HuH-7.5 (cell line): Measurements from ENCODE around the gene CLEC18C.
"Not testable (repeated sequence)": the region's sequence is repeated elsewhere in the genome, so short reads cannot be mapped to it uniquely, and the experiment has no call there.

Experiments used
- DNase-seq: peaks from one replicate; pipeline ENCODE4 v3.0.0; 2011; ENCODE audit warnings: low spot score

The CLEC18C gene

DNA sequence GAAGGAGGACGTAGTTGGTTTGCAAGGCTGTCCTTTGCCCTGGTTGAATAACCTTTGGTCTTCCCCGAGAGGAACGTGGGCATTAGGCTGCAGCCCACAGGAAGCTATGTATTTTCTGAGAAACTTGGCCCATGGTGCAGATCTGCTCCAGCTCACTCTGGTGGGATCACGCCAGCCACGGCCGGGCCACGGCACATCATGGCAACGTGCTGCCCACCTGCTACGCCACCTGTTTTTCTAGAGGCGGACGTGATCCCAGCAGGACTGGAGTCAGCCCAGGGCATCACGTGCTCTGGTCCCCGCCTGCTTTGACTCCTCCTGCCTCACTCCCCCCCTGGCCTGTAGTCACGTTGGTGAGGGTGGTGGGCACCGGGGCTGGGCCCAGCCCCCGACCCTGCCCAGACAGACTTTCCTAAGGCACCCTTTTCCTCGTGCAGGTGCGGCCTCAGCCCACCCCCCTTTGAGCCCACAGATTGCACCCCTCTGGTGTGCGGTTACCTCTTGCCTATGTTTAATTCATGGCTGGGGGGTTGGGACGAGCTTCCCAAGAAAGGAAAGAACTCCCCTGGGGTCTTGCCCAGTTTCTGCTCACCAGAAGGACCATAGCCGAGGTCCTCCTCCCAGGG is at the start of gene CLEC18C:
Gene CLEC18C, plus strand, starts transcription at position 576 of the 626 bp plus-strand sequence. CDS start 492 bp downstream, outside the sequence.
- DNase-seq: not testable (repeated sequence)

- DNase-seq: not testable (repeated sequence)
Measured at GRCh38 chr16:70123822-70124221, 49.8 kb upstream of the CLEC18C start.

- DNase-seq: not testable (repeated sequence)
Measured at GRCh38 chr16:70126226-70126625, 47.4 kb upstream of the CLEC18C start.

- not testable (repeated sequence) for DNase-seq
Measured at GRCh38 chr16:70127706-70128105, 45.9 kb upstream of the CLEC18C start.

GRCh38 chr16:70128844-70129243 is 44.7 kb upstream of the CLEC18C start:
- DNase-seq: not testable (repeated sequence)

DNA sequence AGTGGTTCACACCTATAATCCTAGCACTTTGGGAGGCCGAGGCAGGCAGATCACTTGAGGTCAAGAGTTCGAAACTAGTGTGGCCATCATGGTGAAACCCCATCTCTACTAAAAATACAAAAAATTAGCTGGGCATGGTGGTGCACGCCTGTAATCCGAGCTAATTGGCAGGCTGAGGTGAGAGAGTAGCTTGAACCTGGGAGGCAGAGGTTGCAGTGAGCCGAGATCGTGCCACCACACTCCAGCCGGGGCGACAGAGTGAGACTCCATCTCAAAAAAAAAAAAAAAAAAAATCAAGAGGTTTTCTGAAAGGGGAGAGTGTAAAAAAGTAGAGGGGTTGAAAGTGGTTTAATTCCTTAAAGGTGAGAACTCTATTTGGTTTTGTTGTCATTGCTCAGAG is 37.8 kb upstream of the CLEC18C start:
- DNase-seq: not testable (repeated sequence)

DNA sequence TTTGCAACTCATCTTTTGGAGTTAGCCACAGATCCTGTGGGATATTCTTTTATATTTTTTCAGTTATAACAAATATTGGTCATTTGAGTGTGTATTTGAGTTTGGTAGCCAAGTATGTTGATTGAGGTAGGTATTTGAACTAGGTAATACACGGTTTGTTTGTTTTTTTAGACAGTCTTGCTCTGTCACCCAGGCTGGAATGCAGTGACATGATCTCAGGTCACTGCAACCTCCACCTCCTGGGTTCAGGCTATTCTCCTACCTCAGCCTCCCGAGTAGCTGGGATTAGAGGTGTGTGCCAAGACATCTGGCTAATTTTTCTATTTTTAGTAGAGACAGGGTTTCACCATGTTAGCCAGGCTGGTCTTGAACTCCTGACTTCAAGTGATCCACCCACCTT is 37.0 kb upstream of the CLEC18C start:
- not testable (repeated sequence) for DNase-seq

GRCh38 chr16:70142739-70143138 is 30.8 kb upstream of the CLEC18C start:
- DNase-seq: not testable (repeated sequence)

- not testable (repeated sequence) for DNase-seq
Measured at GRCh38 chr16:70143231-70143895, 30.2 kb upstream of the CLEC18C start.

DNA sequence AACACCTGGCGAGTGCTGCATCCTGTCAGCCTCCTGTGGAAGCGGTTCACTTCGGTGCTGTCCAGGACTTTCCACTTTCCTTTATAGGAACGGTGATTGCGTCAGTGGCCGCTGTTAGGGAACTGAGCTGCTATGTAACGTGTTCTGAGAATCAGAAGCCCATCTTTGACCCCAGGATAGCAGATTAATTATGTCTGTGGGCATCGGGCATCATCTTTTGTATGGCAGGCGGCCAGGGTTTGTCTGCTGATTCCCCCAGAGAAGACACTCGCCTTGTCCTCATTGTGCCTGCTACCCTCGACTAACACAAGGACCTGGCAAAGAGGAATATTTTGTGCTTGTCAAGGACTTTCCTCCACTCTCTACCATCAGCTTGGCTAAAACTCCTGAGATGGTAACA is 25.7 kb upstream of the CLEC18C start:
- not testable (repeated sequence) for DNase-seq

- DNase-seq: not testable (repeated sequence)
Measured at GRCh38 chr16:70148453-70148852, 25.1 kb upstream of the CLEC18C start.

DNA sequence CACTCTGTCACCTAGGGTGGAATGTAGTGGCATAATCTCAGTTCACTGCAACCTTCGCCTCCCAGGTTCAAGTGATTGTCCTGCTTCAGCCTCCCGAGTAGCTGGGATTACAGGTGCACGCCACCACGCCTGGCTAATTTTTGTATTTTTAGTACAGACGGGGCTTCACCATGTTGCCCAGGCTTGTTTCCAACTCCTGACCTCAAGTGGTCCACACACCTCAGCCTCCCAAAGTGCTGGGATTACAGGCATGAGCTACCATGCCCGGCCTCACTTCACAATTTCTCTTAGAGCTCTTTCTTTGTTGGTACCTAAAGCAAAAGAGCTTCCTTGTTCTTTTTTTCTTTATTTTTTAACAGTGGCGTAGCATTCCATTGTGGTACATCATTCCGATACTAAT is 24.3 kb upstream of the CLEC18C start:
- not testable (repeated sequence) for DNase-seq

DNA sequence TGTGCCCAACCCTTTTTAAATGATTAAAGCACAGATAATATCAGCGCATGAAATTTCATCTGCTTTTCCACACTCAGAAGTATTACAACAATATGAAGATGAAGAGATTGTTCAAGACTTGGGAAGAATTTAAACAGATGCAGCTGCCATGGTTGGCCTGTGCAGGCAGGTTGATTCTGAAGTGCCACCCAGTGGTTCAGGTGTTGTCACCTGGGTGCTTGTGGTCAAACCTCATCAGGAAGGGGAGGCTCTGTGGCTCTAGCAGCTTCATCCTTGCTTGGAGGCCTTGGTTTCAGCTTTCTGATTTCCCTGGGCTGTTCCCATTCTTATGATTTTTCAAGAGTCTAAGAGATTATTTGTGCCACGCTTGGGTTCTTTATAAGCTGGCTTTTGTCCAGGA is 22.2 kb upstream of the CLEC18C start:
- DNase-seq: no peak

GRCh38 chr16:70151941-70152509 is 21.6 kb upstream of the CLEC18C start:
- no peak for DNase-seq

DNA sequence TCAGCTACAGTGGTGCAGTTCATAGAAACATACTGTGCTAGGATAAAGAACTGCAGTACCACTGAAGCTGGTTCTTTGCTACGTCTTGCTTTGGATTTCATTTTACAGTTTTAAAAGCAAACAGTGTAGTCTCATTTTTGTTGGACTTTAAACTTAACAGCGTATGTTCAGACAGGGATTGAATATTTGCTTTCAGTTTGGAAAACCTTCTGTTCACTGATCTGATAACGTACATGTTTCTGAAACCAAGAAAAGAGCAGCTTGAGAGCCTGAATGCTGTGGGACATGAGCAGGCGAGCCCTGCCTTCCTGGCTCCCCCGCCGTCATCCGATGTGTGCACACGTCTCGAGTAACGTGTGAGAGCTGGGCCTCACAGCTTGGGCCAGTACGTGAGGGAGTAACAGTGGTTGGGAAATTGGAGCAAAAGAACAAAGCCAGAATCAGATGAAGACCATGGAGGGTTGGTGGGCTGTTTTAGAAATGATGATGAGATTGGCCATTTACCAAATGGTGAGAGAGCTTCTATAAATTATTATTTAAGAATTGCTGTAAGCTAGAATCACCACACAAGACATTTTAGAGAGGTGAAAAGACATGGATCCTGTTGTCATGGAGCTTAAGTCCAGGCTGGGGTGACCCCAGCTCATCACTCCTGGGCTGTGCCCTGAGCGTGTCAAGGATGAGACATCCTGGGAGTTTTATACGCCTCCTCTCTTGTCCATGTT is 20.8 kb upstream of the CLEC18C start:
- DNase-seq: peak; percentile 78

GRCh38 chr16:70154736-70155135 is 18.9 kb upstream of the CLEC18C start:
- DNase-seq: not testable (repeated sequence)

- DNase-seq: no peak
Measured at GRCh38 chr16:70156207-70156978, 17.2 kb upstream of the CLEC18C start.

- no peak for DNase-seq
Measured at GRCh38 chr16:70157105-70157476, 16.5 kb upstream of the CLEC18C start.

DNA sequence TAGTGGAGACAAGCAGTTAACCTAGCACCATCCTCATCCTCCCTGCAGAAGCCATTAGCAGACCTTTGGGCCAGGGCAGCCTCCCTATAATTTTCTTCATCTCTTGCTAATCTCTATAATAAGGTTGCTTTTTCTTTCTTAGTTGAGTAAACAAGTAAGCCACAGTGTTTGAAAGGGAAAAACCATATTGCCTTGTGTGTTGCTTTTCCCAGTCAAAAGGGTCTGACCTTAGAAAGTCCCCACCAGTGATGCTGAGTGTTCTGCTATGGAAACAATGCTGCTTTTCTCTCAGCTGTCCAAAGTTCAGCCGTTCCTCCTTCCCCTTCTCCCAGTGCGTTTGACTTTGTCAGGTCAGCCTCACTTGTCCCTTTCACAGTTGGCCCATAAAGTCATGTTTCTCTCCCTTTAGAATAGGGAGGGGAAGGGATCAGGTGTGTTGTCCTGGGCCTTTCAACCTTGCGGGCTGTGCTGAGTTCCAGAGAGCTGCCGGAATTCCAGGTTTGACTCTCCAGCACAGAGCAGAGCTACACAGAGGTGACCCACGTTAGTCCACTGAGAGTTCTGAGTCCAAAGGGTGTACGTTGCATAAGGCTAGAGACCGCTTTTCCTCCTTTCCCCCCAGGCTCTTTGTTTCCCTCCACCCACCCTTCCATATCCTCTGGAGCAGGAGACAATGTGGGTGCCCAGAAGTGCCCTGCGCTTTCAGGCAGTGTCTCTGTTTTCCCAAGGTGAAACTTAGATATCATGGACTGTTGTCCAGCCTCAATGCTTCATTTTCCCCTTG is 15.9 kb upstream of the CLEC18C start:
- peak; percentile 76 for DNase-seq

DNA sequence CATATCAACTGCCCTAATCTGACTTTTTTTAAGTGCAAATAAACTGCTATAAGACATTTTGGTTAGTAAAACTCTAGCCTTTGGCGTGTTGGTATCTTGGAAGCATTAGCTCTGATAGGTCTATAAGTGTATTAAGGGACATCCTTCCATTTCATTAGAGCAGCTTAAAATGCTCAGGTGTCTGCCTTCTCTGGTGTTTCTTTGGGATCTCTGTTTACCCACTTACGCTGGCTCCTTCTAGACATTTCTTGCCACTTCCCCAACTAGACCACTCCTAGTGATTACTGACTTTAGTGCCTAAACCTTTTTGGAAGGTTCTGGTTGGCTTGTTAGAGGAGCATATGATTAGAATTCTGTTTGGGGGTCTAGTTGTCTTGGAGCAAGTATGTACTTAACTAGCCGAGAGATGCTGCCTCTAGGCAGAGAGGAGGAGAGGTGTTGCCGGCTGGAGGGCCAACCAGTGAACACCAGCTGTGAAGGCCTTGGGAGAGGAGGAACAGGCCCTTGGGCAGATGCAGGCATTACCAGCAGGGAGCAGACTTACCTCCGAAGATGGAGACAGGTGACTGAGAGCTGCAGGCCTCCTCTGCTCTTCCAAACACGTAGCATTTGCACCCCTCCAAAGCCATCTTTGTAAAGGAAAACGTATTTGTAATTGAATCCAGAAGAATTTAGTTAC is 15.2 kb upstream of the CLEC18C start:
- no peak for DNase-seq
